GM23338 (cell line): ENCODE measurements around the gene LMLN. TPM values are rescaled to one million over a fixed set of nuclear protein-coding genes. Genes with fewer than 3 reads are reported as not detected.

Experiments used
- ATAC-seq: fragments of 200-7000 bp; cut with Tn5 transposase; 3 replicates; pipeline ENCODE4 v1.9.1; 2020
- DNase-seq: peaks from one replicate; pipeline ENCODE4 v3.0.0-alpha.2; 2015; ENCODE audit warnings: low spot score
- H2AFZ ChIP-seq: fragments of 200-600 bp; sonication (generic); 2 replicates; pipeline ENCODE4 v1.8.0; 2016; ENCODE audit warnings: antibody characterized with exemption, mild to moderate bottlenecking, moderate library complexity
- H3F3A ChIP-seq: fragments of 200-600 bp; sonication (generic); replicated peaks from 2 replicates; pipeline ENCODE4 v1.8.0; 2017; ENCODE audit warnings: antibody characterized with exemption, mixed run types, low read depth
- H3K27ac ChIP-seq: fragments of 200-600 bp; sonication (generic); 2 replicates; pipeline ENCODE4 v1.6.1; 2016; ENCODE audit warnings: low read depth
- H3K27me3 ChIP-seq: fragments of 200-600 bp; sonication (generic); 2 replicates; pipeline ENCODE4 v1.8.0; 2016; ENCODE audit warnings: mild to moderate bottlenecking, mixed run types, moderate library complexity; ENCODE audit not compliant: insufficient read depth
- H3K36me3 ChIP-seq: fragments of 200-600 bp; sonication (generic); 2 replicates; pipeline ENCODE4 v1.8.0; 2016; ENCODE audit warnings: mild to moderate bottlenecking; ENCODE audit not compliant: insufficient read depth
- H3K4me1 ChIP-seq: fragments of 200-600 bp; sonication (generic); 2 replicates; pipeline ENCODE4 v1.8.0; 2016; ENCODE audit warnings: mild to moderate bottlenecking, moderate library complexity; ENCODE audit not compliant: insufficient read depth
- H3K4me2 ChIP-seq: fragments of 200-600 bp; sonication (generic); 2 replicates; pipeline ENCODE4 v1.7.1; 2017; ENCODE audit warnings: mixed run types
- H3K4me3 ChIP-seq: fragments of 200-600 bp; sonication (generic); 2 replicates; pipeline ENCODE4 v1.6.1; 2016; ENCODE audit warnings: mixed run types
- H3K79me2 ChIP-seq: fragments of 200-600 bp; sonication (generic); replicated peaks from 2 replicates; pipeline ENCODE4 v1.8.0; 2017; ENCODE audit warnings: mild to moderate bottlenecking; ENCODE audit not compliant: insufficient read depth
- H3K9me2 ChIP-seq: fragments of 200-600 bp; sonication (generic); 2 replicates; pipeline ENCODE4 v1.8.0; 2017; ENCODE audit not compliant: insufficient read depth
- H4K20me1 ChIP-seq: fragments of 200-600 bp; sonication (generic); replicated peaks from 2 replicates; pipeline ENCODE4 v1.8.0; 2017; ENCODE audit warnings: mild to moderate bottlenecking; ENCODE audit not compliant: insufficient read depth
- H3K27ac Mint-ChIP-seq: 2 replicates; pipeline ENCODE4 v1.8.0; 2020; ENCODE audit warnings: inconsistent platforms, mild to moderate bottlenecking, moderate library complexity, mixed read lengths
- H3K27me3 Mint-ChIP-seq: 3 replicates; pipeline ENCODE4 v1.8.0; 2022; ENCODE audit warnings: low read depth, mild to moderate bottlenecking, moderate library complexity, mixed read lengths, inconsistent platforms; ENCODE audit not compliant: insufficient read depth, poor library complexity
- H3K36me3 Mint-ChIP-seq: 3 replicates; pipeline ENCODE4 v1.8.0; 2021; ENCODE audit warnings: low read depth, mild to moderate bottlenecking, inconsistent platforms, moderate library complexity, mixed read lengths
- H3K4me1 Mint-ChIP-seq: 3 replicates; pipeline ENCODE4 v1.8.0; 2020; ENCODE audit warnings: mild to moderate bottlenecking, inconsistent platforms, mixed read lengths
- H3K4me3 Mint-ChIP-seq: 3 replicates; pipeline ENCODE4 v1.8.0; 2021; ENCODE audit warnings: moderate library complexity, mild to moderate bottlenecking, inconsistent platforms, mixed read lengths
- H3K9me3 Mint-ChIP-seq: 3 replicates; pipeline ENCODE4 v1.8.0; 2020; ENCODE audit warnings: moderate library complexity, mild to moderate bottlenecking, inconsistent platforms, mixed read lengths
- CREB1 ChIP-seq: fragments of 250-450 bp; sonication (Bioruptor Pico); IDR thresholded peaks from 2 replicates; pipeline ENCODE4 v1.5.0; 2020; ENCODE audit warnings: low read depth, mild to moderate bottlenecking, moderate library complexity
- CTCF ChIP-seq, 2 experiments: fragments of 200-600 bp in 1 of 2; sonication (generic) in 1 of 2; conservative IDR thresholded peaks; 2 replicates each; pipeline versions ENCODE4 v1.5.1 to v1.6.1; 2016 to 2017; ENCODE audit warnings: antibody characterized with exemption in 2 of 2, low read depth in 2 of 2, mild to moderate bottlenecking in 2 of 2, moderate library complexity in 1 of 2
- ETS1 ChIP-seq: IDR thresholded peaks from 2 replicates; pipeline ENCODE4 v1.6.1; 2016; ENCODE audit warnings: antibody characterized with exemption
- EZH2phosphoT487 ChIP-seq: fragments of 200-600 bp; sonication (generic); IDR thresholded peaks from one replicate; pipeline ENCODE4 v1.8.1; 2018; ENCODE audit warnings: antibody characterized with exemption; ENCODE audit not compliant: unreplicated experiment
- JUNB ChIP-seq: IDR thresholded peaks from one replicate; pipeline ENCODE4 v1.6.1; 2016; ENCODE audit warnings: antibody characterized with exemption; ENCODE audit not compliant: unreplicated experiment
- NANOG ChIP-seq: IDR thresholded peaks from 2 replicates; pipeline ENCODE4 v1.6.1; 2016; ENCODE audit warnings: antibody characterized with exemption, borderline replicate concordance
- POLR2AphosphoS5 ChIP-seq: IDR thresholded peaks from 2 replicates; pipeline ENCODE4 v1.6.1; 2016; ENCODE audit warnings: antibody characterized with exemption, low read depth
- REST ChIP-seq: IDR thresholded peaks from one replicate; pipeline ENCODE4 v1.6.1; 2018; ENCODE audit warnings: antibody characterized with exemption; ENCODE audit not compliant: unreplicated experiment
- STAT1 ChIP-seq: IDR thresholded peaks from one replicate; pipeline ENCODE4 v1.6.1; 2016; ENCODE audit warnings: antibody characterized with exemption; ENCODE audit not compliant: unreplicated experiment
- ZNF114 ChIP-seq: fragments of 250-450 bp; sonication (Bioruptor Pico); IDR thresholded peaks from 2 replicates; pipeline ENCODE4 v1.5.0; 2020; ENCODE audit warnings: mild to moderate bottlenecking, moderate library complexity
- ZNF331 ChIP-seq: fragments of 250-450 bp; sonication (Bioruptor Pico); IDR thresholded peaks from 2 replicates; pipeline ENCODE4 v1.5.0; 2020; ENCODE audit warnings: low read depth, mild to moderate bottlenecking, moderate library complexity
- ZNF462 ChIP-seq: fragments of 250-450 bp; sonication (Bioruptor Pico); IDR thresholded peaks from 2 replicates; pipeline ENCODE4 v1.5.0; 2020; ENCODE audit warnings: mild to moderate bottlenecking, moderate library complexity
- polyA plus RNA-seq: library from polyadenylated mRNA; unstranded; fragments of >200 nt; fragmentation: Nextera tagmentation; extraction: Ambion mirVana; gene quantifications from 2 replicates; pipeline ENCODE4 v1.2.1, GENCODE V29; 2016
- total RNA-seq: library from RNA; depleted of rRNA; stranded (reverse); fragments of >200 nt; shearing (Covaris generic); gene quantifications from 2 replicates; pipeline ENCODE4 v1.2.3, GENCODE V29; 2014

LMLN gene
- total and polyA plus RNA-seq, 2 experiments from 2014 or later = 2.3 to 4.3 TPM

GRCh38 chr3:197942956-197943556 is 17.0 kb upstream of the LMLN start (continued):
- TF ChIP-seq ZNF462 (CRISPR knock-in tag) (no peak), POLR2AphosphoS5 (no peak), EZH2phosphoT487 (no peak), CREB1 (CRISPR knock-in tag) (no peak), ZNF331 (CRISPR knock-in tag) (no peak)

- Histone ChIP-seq H3K27ac (peak overlapping the region; percentile 96), H2AFZ (no peak overlapping the region), H3K4me2 (peak overlapping the region; percentile 82), H3K4me3 (peak overlapping the region; percentile 91), H3K79me2 (peaks cover 37% of the 10 kb centered on the region), H3K9me2 (no peaks in the 10 kb centered on the region), H3K4me1 (peaks cover 15% of the 10 kb centered on the region), H3F3A (peaks cover 32% of the 10 kb centered on the region), H3K36me3 (peaks cover 33% of the 10 kb centered on the region), H4K20me1 (peaks cover 20% of the 10 kb centered on the region), H3K27me3 (no peaks in the 10 kb centered on the region)
- no peaks in the 10 kb centered on the region for H3K9me3 Mint-ChIP-seq
- peak overlapping the region; percentile 100 for H3K27ac Mint-ChIP-seq
- DNase-seq (no peak), ATAC-seq (no peak)
- H3K36me3 Mint-ChIP-seq = peaks cover 46% of the 10 kb centered on the region
- peaks cover 23% of the 10 kb centered on the region for H3K4me1 Mint-ChIP-seq
- H3K27me3 Mint-ChIP-seq = peaks cover 19% of the 10 kb centered on the region
- H3K4me3 Mint-ChIP-seq = peak overlapping the region; percentile 98
- no peak for TF ChIP-seq STAT1
- TF ChIP-seq CTCF (conservative IDR thresholded peaks at IDR 0.05; ENCODE audit: low read depth in 2 of 2) = no peak
- no peak for TF ChIP-seq JUNB
- no peak for TF ChIP-seq POLR2AphosphoS5
- no peak for TF ChIP-seq CREB1 (CRISPR knock-in tag)
- no peak for TF ChIP-seq EZH2phosphoT487
- TF ChIP-seq ETS1 = no peak
- no peak for TF ChIP-seq NANOG
- no peak for TF ChIP-seq ZNF114 (CRISPR knock-in tag)
- TF ChIP-seq REST = no peak
These were observed 10.7 kb upstream of the LMLN start for GRCh38 chr3:197949191-197949777.
